K562 (cell line): ENCODE measurements around the gene LMNB1. TPM values are rescaled to one million over a fixed set of nuclear protein-coding genes. Genes with fewer than 3 reads are reported as not detected.

Experiments used
- ATF2 ChIP-seq: sonication (generic); formaldehyde crosslinking; IDR thresholded peaks from 2 replicates; pipeline ENCODE4 v1.8.1; 2022; ENCODE audit warnings: missing genetic modification reagents
- CBX1 ChIP-seq: sonication (generic); IDR thresholded peaks from 2 replicates; pipeline ENCODE4 v1.6.1; 2016; ENCODE audit warnings: antibody characterized with exemption, low read depth, mild to moderate bottlenecking
- E2F8 ChIP-seq: fragments of 450-650 bp; IDR thresholded peaks from 2 replicates; pipeline ENCODE4 v1.7.1; 2018; ENCODE audit warnings: mild to moderate bottlenecking, low read depth; ENCODE audit not compliant: partially characterized antibody
- ETV6 ChIP-seq, 3 experiments: fragments of 150-350 bp in 1 of 3; sonication (generic) in 1 of 3; formaldehyde crosslinking in 1 of 3; IDR thresholded peaks; 2 replicates each; pipeline versions ENCODE4 v1.6.1 to v1.8.0; 2014 to 2022; ENCODE audit warnings: borderline replicate concordance in 2 of 3, low read depth in 2 of 3, antibody characterized with exemption in 1 of 3, low read length in 1 of 3, mild to moderate bottlenecking in 1 of 3, missing genetic modification reagents in 1 of 3
- GTF2B ChIP-seq: IDR thresholded peaks from 2 replicates; pipeline ENCODE4 v1.6.1; 2011; ENCODE audit not compliant: insufficient read length; ENCODE audit errors: extremely low read depth
- L3MBTL2 ChIP-seq: fragments of 450-650 bp; IDR thresholded peaks from 2 replicates; pipeline ENCODE4 v1.6.1; 2016; ENCODE audit warnings: mild to moderate bottlenecking, moderate library complexity
- NUFIP1 ChIP-seq: fragments of 450-650 bp; IDR thresholded peaks from 2 replicates; pipeline ENCODE4 v1.6.1; 2018; ENCODE audit not compliant: partially characterized antibody
- PCBP1 ChIP-seq: fragments of 200-400 bp; formaldehyde crosslinking; IDR thresholded peaks from 2 replicates; pipeline ENCODE4 v1.6.1; 2018; ENCODE audit warnings: mild to moderate bottlenecking, low read depth, low read length; ENCODE audit not compliant: poor library complexity, severe bottlenecking
- PHB ChIP-seq: fragments of 250-450 bp; sonication (Bioruptor Pico); IDR thresholded peaks from 2 replicates; pipeline ENCODE4 v1.5.0; 2021
- TEAD1 ChIP-seq, 2 experiments: fragments of 450-650 bp in 1 of 2; sonication (generic) in 1 of 2; formaldehyde crosslinking; IDR thresholded peaks; 2 replicates each; pipeline versions ENCODE4 v1.4.0 to v1.8.0; 2020 to 2022; ENCODE audit warnings: mild to moderate bottlenecking in 2 of 2, missing genetic modification reagents in 1 of 2
- TSHZ1 ChIP-seq: fragments of 250-450 bp; sonication (Bioruptor Pico); IDR thresholded peaks from 2 replicates; pipeline ENCODE4 v1.4.0; 2020; ENCODE audit warnings: mild to moderate bottlenecking, moderate library complexity
- USF2 ChIP-seq: sonication (generic); formaldehyde crosslinking; IDR thresholded peaks from 2 replicates; pipeline ENCODE4 v1.5.0; 2020; ENCODE audit warnings: missing genetic modification reagents
- ZC3H8 ChIP-seq: fragments of 450-650 bp; IDR thresholded peaks from 2 replicates; pipeline ENCODE4 v1.6.1; 2017
- ZNF707 ChIP-seq: fragments of 250-450 bp; sonication (Bioruptor Pico); conservative IDR thresholded peaks from 2 replicates; pipeline ENCODE4 v1.8.0; 2022; ENCODE audit warnings: inconsistent platforms, mild to moderate bottlenecking, moderate library complexity
- ZNF717 ChIP-seq: fragments of 250-450 bp; sonication (Bioruptor Pico); IDR thresholded peaks from 2 replicates; pipeline ENCODE4 v1.5.0; 2021
- ZNF76 ChIP-seq: fragments of 250-450 bp; sonication (Bioruptor Pico); IDR thresholded peaks from 2 replicates; pipeline ENCODE4 v1.4.0; 2020; ENCODE audit warnings: mild to moderate bottlenecking, moderate library complexity, borderline replicate concordance
- polyA plus RNA-seq, 8 experiments: library from polyadenylated mRNA; depleted of rRNA in 4 of 8; stranded (reverse) in 5 of 8; unstranded in 3 of 8; fragments of >200 nt; fragmentation: Nextera tagmentation in 2 of 8; fragmentation: Illumina TruSeq in 1 of 8; extraction: Ambion mirVana in 2 of 8; extraction: Trizol in 1 of 8; gene quantifications; 2 replicates each; pipeline versions ENCODE4 v1.2.1 to v1.2.3, GENCODE V29; 2011 to 2014; ENCODE audit warnings: inconsistent platforms in 1 of 8, missing spikeins in 1 of 8
- total RNA-seq, 7 experiments: library from RNA; depleted of rRNA in 6 of 7; stranded (reverse); fragments of >200 nt in 6 of 7; fragmentation: Illumina TruSeq in 2 of 7; extraction: Trizol in 2 of 7; gene quantifications; 2 replicates each; pipeline versions ENCODE4 v1.2.1 to v1.2.3, GENCODE V29; 2011 to 2021; ENCODE audit warnings: low replicate concordance in 1 of 7

The LMNB1 gene
- total and polyA plus RNA-seq, 9 of the 15 experiments (the other 6 are each of a cell fraction or from before 2014, with no cell fraction given) = 2.8 to 190 (median 131) TPM

- TF ChIP-seq TSHZ1 (no peak), PCBP1 (peak; percentile 56), ZC3H8 (no peak), ZNF76 (CRISPR knock-in tag) (no peak), L3MBTL2 (peak; percentile 95), USF2 (CRISPR knock-in tag) (peak; percentile 96), TEAD1 (CRISPR knock-in tag; IDR thresholded peaks at IDR 0.05) (0 out of 4 replicates have a peak, but pooled peaks of 1 of the 2 experiments have one; percentile 58), E2F8 (peak; percentile 85), GTF2B (no peak), ZNF707 (no peak), ETV6 (IDR thresholded peaks at IDR 0.05; ENCODE audit: borderline replicate concordance in 1 of 2, low read depth in 2 of 2, low read length in 1 of 2) (no peak; a peak in 1 of 4 replicates), ETV6 (CRISPR knock-in tag; IDR thresholded peaks at IDR 0.05; ENCODE audit: borderline replicate concordance) (no peak), ATF2 (no peak), PHB (CRISPR knock-in tag) (no peak), NUFIP1 (no peak), ZNF717 (CRISPR knock-in tag) (no peak), CBX1 (0 out of 2 replicates have a peak, but pooled peaks have one; percentile 77)
These were observed at the start of gene LMNB1 (continued) for GRCh38 chr5:126776499-126777256.
